ENCODE measurements around the gene NID1.

The NID1 gene

DNA sequence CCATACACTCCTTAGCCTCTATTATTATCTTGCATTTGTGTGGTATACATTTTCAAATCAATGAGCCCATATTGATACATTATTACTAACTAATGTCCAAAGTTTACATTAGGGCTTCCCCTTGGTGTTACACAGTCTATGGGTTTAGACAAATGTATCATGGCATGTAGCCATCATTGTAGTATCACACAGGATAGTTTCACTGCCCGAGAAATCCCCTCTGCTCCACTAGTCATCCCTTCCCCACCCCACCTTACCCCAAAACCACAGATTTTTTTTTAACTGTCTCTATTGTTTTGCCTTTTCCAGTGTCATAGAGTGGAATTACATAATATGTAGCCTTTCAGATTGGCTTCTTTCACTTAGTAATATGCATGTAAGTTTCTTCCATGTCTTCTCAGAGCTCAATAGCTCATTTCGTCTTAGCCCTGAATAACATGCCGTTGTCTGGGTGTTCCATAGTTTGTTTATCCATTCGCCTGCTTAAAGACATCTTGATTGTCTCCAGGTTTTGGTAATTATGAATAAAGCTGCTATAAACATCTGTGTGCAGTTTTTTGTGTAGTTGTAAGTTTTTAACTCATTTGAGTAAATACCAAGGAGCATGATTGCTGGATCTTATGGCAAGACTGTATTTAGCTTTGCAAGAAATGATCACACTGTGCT lies 111.8 kb downstream of the NID1 start:
- DNase-seq, result peak; percentile 68

DNA sequence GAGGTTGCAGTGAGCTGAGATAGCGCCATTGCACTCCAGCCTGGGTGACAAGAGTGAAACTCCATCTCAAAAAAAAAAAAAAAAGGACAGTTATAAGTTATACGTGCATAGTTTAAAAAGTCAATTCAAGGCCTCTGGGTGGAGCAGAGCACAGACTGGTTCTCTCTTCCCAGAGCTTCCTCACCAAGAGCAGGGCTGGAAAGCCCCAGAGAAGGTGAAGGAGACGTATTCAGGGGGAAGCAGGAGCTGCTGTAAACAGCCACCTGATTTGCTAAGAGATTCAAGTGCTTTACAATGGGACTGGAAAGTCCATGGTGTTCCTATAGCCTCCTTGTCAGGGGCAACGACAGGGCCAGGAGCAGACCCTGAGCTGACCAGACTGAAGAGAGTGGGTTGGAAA lies 113.2 kb downstream of the NID1 start:
- DNase-seq, result no peak

DNA sequence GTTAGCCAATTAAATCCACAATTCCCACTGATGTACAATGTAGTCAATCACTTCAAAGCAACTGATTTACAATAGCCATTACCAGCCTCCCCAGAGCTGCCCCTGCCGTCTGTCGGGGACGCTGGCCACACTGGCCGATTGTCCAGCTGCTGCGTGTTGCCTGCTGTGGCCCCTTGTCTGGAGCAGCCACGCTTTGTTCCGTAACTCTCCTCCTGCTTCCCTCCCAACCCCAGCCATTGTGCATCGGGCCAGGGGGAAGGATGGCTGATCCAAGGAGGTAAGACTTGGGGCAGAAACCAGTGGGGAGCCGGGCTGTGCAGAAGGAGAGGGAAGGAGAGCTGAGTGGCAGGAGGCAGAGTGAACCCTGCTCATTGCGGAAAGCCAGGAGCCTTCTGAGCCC lies 114.6 kb downstream of the NID1 start:
- DNase-seq, result no peak

DNA sequence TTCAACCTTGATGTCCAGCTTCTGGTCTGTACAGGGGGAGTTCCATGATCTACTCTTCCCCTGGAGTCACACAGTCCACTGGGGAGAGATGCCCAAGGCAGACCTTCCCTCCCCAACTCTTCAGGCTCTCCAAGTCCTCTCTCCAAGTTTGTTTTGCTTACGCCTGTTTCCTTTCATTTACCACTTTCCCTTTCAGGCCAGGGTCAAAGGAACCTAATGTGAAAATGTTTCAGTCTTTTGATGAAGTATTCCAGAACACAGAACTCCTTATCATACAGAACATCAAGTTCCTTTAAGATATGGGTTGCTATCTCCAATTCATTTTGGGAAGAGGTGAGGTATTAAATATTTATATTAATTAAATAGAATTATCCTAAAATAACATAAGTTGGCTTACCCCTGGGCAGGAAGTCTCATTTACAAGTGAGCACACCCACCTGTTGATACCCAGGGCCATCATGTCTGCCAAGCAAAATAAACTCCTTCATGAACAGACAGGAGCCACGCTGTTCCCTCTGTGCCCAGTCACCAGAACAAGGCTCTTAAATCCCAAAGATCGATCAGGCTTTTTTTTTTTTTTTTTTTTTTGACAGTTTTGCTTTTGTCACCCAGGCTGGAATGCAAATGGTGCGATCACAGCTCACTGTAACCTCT lies 116.0 kb downstream of the NID1 start:
- no peak for DNase-seq

DNA sequence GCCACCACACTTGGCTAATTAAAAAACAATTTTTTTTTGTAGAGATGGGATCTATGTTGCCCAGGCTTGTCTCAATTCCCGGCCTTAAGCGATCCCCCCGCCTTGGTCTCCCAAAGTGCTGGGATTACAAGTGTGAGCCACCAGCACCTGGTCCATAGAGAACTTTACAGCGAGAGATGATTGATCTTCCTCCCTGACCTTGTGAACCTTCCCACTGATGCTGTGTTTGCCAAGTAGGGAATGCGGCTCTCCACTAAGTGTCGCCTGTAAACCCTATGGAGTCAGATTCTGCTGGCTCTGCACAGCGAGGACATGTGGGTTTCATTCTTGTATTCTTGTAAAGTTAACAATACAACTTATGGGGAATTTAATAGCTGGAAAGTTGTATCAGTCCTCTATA lies 116.9 kb downstream of the NID1 start:
- DNase-seq, result no peak

DNA sequence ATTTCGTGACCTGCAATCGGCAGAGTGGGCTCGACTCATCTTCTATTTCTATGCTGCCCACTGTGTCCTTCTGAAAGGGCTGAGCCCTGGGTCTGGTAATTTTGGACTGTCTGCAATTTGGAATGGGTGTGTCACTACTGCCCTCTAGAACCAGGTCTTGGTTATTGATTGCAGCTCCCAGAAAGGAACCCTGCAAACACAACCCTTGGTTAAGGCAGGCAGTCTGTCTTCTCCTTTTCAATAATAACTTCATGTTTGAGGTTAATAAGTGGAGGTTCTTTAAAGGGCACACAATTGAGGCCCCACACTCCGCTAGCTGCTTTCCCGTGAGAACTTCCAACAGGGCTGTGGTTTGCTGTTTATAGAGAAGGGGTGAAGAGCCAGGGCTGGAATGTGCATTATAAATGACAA lies 118.3 kb downstream of the NID1 start:
- no peak for DNase-seq

DNA sequence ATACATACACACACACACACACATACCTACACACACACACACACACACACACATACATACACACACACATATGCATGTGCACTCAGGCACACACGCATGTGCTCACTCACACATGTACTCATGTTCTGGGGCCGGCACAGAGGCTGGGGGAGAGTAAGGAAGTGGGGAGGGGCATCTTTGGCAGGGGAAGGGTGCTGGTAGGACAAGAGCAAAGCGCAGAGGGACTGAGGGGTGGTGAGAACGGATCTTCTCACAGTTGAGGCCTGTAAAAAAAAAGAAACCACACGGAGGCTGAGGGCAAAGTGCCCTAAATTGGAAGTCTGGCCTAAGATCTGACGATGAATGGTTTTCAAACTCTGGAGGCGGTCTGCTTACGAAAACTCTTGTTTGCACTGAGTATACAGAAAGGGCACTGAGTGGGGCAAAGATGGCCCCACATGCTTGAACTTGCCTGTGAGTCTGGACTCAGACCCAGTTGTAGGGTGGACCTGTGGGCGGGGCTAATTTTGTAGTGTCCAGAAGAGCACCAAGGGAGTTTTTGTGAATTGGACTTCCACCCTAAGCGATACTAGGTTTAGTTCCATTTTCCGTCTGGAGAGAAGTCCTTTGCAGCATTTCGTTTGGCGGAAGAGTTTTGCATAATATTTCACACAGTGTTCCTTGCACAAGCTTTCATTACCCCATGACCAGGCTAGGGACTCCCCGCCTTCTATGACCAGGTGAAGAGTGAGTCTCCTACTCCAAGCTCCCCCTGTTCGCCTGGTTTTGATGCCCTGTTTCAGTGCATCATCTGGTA lies 118.9 kb downstream of the NID1 start:
- DNase-seq, result no peak

DNA sequence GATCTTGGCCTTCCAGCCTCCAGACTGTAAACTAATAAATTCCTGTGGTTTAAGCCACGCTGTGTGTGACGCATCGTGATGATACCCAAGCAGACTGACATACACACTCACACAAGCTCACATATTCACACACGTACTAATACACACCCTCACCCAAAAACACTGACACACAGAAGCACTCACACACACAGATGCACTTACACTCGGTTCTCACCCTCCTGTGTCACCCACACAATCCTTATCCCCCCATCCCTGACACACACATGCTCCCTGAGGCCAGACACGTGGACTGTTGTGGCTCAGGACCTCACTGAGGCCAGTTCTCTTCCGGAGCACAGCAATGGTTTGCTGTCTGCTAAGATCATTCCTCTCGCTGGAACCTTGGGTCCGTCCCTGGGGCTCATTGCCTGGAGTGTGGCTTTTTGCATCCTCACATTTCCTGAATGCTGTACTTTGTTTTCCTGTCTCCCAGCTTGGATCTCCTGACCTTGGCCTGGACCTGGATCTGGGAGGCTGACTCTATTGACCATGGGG lies 121.2 kb downstream of the NID1 start:
- no peak for DNase-seq

DNA sequence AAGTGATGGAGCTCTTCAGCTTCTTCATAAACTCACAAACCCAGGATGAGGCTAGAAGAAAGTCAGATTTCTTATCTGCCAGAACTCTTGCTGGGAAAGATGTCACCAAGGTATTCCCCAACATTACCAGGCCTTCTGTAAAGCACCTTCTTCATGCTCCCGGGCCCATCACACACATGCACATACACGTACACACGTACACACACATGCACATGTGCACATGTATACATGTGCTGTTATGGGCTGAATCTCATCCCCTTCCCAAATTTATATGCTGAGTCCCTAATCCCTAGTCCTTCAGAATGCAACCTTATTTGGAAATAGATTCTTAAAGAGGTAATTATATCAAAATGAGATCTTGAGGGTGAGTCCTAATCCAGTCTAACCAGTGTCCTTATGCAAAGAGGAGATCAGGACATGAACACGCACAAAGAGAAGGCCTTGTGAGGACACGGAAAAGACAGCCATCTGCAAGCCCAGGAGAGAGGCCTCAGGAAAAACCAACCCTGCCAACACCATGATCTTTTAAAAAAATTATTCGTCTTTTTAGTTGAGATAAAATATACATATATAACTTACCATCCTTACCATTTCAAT lies 121.8 kb downstream of the NID1 start:
- DNase-seq, result no peak

DNA sequence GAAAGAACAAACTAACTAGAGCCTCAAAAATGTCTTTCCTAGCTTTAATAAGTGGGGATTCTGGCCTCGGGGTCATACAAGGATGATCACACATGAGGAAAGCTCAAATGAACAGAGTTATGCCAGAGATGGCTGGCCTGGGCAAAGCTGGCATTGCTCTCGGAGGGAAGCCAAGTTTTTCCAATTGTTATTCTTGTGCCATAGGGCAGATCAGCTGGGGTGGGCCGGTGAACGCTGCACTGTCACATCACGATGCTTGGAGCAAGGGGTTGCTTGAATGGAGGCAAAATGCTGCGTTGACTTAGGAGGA lies 122.3 kb downstream of the NID1 start:
- DNase-seq, result no peak

DNA sequence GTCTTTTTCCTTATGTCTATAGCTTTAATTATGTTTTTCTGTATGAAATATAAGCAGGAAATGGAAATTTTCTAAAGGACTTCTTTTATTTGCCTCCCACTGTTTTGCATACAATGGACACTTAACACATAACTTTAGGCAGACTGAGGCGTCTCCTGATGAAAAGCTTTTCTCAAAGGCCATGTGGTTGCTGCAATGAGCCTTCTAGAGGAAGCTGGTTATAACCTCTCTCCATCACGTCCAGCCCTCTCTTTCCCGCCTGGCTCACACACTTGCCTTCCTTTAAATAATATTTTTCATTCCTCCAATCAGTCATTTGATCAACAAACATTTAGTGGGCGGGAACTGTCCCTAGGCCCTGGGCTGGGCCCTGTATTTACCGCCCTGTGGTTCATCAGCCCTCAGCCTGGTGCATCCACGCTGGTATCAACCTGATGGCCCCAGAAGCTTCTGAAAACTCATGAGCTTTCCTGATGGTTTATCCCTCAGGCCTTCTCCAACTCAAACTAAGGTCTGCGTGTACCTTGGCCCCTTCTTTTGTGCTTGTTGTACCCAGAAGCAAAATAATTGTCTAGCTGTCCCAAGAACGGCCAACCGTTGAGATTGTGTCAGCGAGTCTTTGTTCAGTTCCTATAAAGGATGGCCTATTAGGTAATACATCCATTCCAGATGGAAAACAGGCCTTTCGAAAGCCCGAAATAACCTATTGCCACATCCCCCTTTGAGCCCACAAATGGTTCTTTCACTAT lies 122.8 kb downstream of the NID1 start:
- DNase-seq, result no peak

DNA sequence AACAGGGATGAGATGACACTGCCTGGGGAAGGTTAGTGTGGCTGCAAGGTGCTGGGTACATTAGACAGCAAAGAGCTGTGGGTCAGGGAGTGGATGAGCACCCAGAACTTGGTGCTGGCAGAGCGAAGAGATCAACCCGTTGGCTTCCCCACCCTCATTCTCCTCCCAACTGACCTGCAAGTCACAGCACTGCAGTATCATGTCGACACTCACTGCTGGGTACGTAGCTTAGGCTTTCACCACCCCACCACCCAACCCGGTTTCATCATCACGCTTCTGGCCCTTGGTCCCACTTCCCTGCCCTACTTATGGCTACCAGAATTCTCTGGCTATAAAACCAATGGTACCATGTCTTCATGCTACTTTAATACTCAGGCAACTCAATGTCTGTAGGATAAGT lies 124.6 kb downstream of the NID1 start:
- no peak for DNase-seq

DNA sequence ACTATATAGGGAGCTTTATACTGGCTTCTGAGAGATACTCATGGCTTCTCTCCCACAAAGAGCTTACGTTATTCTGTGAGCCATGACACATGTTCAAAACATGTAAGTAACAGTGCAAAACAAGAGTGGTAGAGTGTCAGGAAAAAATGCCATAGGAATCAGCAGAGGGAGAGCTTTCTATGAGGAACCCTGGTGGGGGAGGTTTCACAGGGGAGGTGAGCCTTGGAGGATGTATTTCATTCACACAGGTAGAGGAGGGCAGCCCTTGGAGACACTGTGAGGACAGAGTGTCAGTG lies 125.5 kb downstream of the NID1 start:
- no peak for DNase-seq

DNA sequence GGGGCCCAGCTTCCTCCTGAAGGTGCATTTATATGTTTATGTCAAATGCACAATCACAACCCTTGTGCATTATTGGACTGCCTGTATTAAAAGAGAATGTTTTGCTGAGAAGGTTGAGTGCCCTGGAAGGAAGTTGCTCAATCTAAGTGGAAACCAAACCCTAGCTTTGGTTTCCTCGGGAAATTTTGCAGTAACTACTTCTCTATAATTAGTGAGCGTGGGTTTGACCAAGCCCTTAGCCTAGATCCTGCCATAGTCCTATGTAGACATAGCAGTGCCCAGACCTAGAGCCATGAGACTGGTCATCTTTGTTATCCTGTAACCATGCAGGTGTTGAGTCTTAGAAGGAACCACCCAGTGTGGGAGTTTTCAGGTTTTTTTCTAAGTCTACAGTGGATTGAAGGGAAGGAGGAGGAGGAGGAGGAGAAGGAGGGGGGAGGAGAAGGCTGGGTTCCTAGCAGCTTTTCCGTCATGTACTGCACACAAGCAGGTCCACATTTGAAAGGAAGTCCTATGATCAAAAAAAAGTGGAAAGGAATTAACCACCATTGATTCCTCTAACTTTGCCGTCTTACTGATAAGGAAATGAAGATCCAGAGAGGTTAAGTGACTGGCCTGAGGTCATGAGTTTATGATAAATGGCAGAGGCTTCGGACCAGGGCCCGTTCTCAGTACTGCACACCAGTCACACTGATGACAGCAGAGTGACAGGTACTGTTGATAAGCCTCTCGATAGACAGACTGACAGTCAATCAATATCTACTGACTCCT lies 126.0 kb downstream of the NID1 start:
- peak; percentile 33 for DNase-seq

DNA sequence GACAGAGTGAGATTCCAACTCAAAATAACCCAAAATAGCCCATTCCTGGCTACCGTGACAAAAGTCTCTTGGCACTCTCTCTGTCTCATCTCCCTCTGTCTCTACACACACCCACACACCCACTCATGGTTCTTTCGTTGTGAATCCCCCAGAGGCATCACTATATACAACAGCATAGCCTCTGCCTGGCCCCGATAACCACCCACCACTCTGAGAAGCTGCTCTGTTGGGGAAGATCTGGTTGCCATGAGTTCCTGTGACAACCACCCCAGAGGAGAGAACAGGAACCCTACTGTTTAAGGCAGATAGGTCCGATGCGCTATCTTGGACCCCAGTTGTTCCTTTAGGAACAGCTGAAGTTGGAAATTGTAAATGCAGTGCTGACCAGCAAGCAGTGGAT lies 127.8 kb downstream of the NID1 start:
- DNase-seq, result no peak

DNA sequence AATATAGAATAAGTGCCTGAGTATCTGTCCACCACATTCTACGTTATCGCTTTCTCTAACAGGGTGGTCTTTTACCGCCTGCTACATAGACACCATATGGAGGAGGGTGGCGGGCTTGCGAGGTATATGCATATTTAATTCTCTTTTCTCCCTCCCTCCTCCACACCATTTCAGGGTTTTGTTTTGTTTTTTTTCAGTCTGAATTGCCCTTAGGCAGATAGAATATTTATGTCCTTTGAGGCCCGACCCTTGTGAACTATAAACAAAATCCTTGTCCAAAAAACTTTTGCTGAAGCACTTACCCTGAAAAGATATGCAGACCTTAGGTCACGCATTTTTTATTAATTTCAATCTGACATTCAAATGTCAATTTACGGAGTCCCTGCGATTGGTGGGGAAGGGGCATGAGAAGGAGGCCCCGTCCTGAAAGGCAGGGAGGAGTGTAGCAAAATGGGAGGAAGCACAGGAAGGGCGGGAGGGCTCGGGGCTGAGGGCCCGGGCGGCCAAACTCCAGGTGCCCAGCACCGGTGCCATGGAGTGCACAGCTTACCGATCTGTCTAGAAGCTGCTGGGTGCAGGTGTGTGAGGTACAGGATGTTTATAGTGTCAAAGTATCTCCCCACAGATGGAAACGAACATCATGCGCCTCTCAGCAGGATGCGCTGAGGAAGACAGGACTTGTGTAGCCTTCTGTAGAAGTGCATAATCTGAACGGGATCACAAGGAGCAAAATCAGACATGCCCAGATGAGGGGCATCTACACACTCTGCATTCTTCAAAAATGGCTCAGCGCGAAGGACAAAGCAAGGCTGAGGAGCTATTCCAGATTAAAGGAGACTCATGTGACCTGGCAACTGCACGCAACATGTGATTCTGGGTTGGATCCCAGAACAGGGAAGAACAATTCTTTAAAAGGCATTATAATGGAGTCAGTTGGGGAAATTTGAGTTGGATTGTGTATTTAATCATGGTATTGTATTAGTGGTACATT lies 129.4 kb downstream of the NID1 start:
- no peak for DNase-seq

DNA sequence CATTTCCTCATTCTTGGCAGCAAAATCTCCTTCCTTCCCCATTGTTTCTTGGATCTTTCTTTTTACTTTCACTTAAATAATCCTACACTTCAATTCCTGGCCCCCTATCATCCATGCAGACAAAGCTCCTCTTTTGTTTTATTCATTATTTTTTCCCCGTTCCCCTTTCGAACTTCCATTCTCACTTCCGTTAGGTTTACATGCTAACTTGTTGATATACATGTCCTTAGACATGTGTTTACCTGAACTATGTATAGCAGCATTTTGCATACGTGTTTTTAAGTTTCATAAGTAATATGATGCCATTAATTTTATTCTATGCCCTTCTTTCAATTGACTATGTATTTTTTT lies 131.1 kb downstream of the NID1 start:
- DNase-seq, result no peak

DNA sequence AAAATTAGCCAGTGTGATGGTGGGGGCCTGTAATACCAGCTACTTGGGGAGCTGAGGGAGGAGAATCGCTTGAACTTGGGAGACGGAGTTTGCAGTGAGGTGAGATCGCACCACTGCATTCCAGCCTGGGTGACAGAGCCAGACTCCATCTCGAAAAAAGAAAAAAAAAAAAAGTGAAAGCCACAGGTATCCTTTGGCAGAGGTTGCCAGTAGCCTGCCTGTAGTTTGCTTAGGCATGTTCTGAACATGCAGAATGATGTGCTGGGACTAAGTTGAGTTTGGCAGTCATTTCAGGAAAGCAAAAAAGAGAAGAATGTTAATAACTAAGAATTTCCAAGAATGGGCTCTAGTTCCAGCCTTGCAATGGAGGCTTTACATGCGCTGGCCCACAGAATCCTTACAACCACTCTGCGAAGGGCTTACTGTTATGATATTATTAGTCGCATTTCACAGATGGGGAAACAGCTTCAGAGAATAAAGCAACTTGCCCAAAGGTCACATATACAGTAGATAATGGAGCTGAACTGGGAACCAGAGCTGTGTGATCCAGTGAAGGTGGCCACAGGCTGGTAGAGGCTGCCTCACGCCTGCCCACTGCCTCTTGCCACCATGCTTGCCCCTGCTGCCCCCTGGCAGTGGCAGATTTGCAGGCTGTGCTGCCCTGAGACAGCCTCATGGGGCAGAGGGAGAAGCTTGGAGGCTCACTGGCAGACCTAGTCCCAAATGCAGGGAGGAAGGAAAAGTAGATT lies 131.7 kb downstream of the NID1 start:
- DNase-seq, result no peak

DNA sequence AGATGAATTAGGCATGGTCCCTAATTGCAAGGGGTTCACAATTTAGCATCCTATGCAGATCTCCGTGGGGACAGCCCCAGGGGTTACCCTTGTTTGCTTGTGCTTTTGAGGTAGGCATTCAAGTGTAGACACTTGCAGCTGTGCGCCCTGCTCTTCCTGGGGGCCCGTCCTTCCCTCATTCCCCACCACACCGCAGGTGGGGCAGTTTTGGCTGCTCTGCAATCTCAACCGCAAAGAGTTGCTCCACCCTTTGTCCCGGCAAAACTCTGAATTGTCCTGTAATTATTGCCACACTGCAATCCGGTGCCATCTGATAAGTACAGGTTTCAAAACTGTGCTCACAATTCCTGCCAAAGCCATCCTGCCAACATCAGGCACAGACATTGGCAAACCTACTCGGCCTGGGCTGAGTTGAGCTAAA lies 132.8 kb downstream of the NID1 start:
- no peak for DNase-seq

DNA sequence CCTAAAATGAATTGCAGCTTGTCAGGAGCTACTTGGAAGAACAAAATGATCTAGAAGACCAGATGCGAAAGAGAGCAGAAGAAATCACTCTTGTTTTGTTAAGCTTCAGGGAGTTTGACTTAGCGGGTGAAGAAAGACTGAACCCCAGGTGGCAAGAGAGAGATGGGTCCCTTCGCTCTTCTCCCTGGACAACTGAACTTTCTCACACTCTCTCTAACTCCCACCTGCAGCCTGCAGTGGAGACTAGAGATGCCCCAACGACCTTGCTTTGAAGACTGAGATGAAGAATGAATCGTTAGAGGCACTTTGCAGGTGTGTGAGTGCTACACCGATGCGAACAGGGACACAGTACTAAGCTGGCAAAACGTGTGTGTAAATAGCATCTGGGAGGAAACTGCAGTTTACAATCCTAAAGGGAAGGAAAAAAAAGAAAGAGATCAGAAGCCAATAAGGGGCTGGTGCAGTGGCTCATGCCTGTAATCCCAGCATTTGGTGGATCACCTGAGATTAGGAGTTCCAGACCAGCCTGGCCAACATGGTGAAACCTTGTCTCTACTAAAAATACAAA lies 133.6 kb downstream of the NID1 start:
- DNase-seq, result no peak

Data from activated CD4-positive, alpha-beta T cell treated with anti-CD3 and anti-CD28 coated beads, Interleukin-2, amount 50 U/mL, for 16 hours (primary cell).